Putamen (tissue), 1 donor: Measurements from ENCODE around the gene RWDD3.

ENCODE experiments used
- DNase-seq: peaks from one replicate; pipeline ENCODE4 v3.0.0-alpha.2; 2016; ENCODE audit warnings: low spot score

Gene RWDD3

DNA sequence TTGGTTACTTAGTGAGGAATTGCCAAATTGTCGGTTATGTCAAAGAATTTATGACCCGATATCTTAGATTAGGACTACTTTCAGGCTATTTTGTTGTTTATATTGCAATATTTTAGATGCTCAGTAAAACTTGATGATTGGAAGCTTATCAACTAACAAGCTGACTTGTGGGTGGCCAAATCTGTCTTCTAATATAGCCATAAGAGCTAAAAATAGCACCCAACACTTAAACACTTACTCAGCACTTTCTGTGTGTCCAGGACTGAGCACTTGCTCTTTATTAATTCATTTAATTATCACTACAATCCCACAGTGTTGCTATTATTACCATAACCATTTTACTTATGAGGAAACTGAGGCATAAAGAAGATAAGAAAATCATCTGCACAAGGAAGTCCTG is 50.4 kb downstream of the RWDD3 start:
- DNase-seq, result no peak

GRCh38 chr1:95286479-95286878 is 52.5 kb downstream of the RWDD3 start:
- no peak for DNase-seq

DNA sequence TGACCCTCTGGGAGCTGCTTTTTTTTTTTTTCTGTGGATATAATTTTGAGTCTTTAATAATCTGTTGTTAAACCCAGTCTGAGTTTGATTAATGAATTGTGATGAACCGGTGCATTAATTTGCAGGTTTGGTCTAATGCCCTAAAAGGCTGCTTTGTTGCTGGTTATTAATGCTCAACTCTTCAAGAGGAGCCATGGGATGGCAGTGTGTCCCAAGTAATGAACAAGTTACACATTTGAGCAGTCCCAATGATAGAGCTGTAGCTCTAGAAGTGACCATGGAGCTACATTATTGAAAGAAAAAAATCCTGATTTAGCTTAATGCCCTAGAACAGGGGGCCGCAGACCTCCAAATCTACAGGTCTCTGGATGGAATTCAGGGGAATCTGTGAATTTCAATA is 53.1 kb downstream of the RWDD3 start:
- no peak for DNase-seq

- no peak for DNase-seq
Measured at GRCh38 chr1:95287825-95288224, 53.8 kb downstream of the RWDD3 start.
